ENCODE measurements around the gene CDC37L1. TPM values are rescaled to one million over a fixed set of nuclear protein-coding genes. Genes with fewer than 3 reads are reported as not detected.

Gene CDC37L1
- polyA plus RNA-seq, 1 of the 3 experiments (the other 2 are of a cell fraction) = 6.5 TPM

GRCh38 chr9:4679268-4680172, at the start of gene CDC37L1 (continued):
- TF ChIP-seq GABPA (IDR thresholded peaks at IDR 0.05; ENCODE audit: low read depth) = peak; percentile 90
- peak; percentile 80 for TF ChIP-seq MXI1 (IDR thresholded peaks at IDR 0.05; ENCODE audit: low read depth, low read length)
- TF ChIP-seq, protein P1, sequence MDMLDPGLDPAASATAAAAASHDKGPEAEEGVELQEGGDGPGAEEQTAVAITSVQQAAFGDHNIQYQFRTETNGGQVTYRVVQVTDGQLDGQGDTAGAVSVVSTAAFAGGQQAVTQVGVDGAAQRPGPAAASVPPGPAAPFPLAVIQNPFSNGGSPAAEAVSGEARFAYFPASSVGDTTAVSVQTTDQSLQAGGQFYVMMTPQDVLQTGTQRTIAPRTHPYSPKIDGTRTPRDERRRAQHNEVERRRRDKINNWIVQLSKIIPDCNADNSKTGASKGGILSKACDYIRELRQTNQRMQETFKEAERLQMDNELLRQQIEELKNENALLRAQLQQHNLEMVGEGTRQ (IDR thresholded peaks at IDR 0.05; ENCODE audit: borderline replicate concordance, low read depth, low read length) = no peak
- TF ChIP-seq JUND (IDR thresholded peaks at IDR 0.05) = no peak
- TF ChIP-seq TAF1 (IDR thresholded peaks at IDR 0.05; ENCODE audit: borderline replicate concordance, low read depth, low read length) = peak; percentile 97
- TF ChIP-seq POLR2AphosphoS5 (IDR thresholded peaks at IDR 0.05; ENCODE audit: low read depth, low read length) = peak; percentile 99
- peak; percentile 72; the same call in 1 of the 2 replicates for TF ChIP-seq YY1 (IDR thresholded peaks at IDR 0.05; ENCODE audit: low read depth)
- TF ChIP-seq FOXM1 (IDR thresholded peaks at IDR 0.05; ENCODE audit: low read depth) = no peak
- TF ChIP-seq USF1 (IDR thresholded peaks at IDR 0.05; ENCODE audit: borderline replicate concordance, low read depth) = no peak; the same call in 1 of the 2 replicates
- TF ChIP-seq RXRA (IDR thresholded peaks at IDR 0.05; ENCODE audit: borderline replicate concordance, low read depth) = no peak
- no peak for TF ChIP-seq RAD21 (IDR thresholded peaks at IDR 0.05; ENCODE audit: low read length)
- TF ChIP-seq EZH2phosphoT487 (IDR thresholded peaks at IDR 0.05; ENCODE audit: borderline replicate concordance, low read depth) = no peak
- 0 out of 2 replicates have a peak, but pooled peaks have one; percentile 48 for TF ChIP-seq RCOR1 (IDR thresholded peaks at IDR 0.05; ENCODE audit: low read length)

GRCh38 chr9:4630836-4631235, 48.5 kb upstream of the CDC37L1 start:
- no peaks in the 10 kb centered on the region for H3K36me3 ChIP-seq (replicated peaks in 1 of 2; ENCODE audit: control insufficient read depth in 1 of 2, insufficient read depth in 2 of 2, low read length in 1 of 2)
- POLR2A ChIA-PET = no interaction called here
- no peaks in the 10 kb centered on the region for H4K20me1 ChIP-seq (ENCODE audit: insufficient read depth)
- no peak overlapping the region for H2AFZ ChIP-seq (ENCODE audit: low read depth)
- H3K4me1 ChIP-seq (ENCODE audit: control insufficient read depth in 1 of 2, insufficient read depth in 2 of 2, low read depth in 1 of 2, low read length in 1 of 2) = no peaks in the 10 kb centered on the region; a peak in 1 of 4 replicates
- no peaks in the 10 kb centered on the region for H3F3A ChIP-seq (replicated peaks; ENCODE audit: insufficient read depth)
- no peak overlapping the region for H3K4me2 ChIP-seq
- no peaks in the 10 kb centered on the region; the same call in 1 of the 2 replicates for H3K27me3 ChIP-seq (ENCODE audit: insufficient read depth)
- no peak for TF ChIP-seq JUND (IDR thresholded peaks at IDR 0.05)
- TF ChIP-seq MEF2A (IDR thresholded peaks at IDR 0.05; ENCODE audit: borderline replicate concordance, low read depth) = no peak
- no peak for TF ChIP-seq CHD2 (IDR thresholded peaks at IDR 0.05; ENCODE audit: low read length, partially characterized antibody)
- TF ChIP-seq NFIC (IDR thresholded peaks at IDR 0.05; ENCODE audit: borderline replicate concordance) = no peak
- TF ChIP-seq RFX5 (IDR thresholded peaks at IDR 0.05; ENCODE audit: low read length) = no peak
- TF ChIP-seq CTCF (IDR thresholded peaks at IDR 0.05) = no peak
- TF ChIP-seq MXI1 (IDR thresholded peaks at IDR 0.05; ENCODE audit: low read depth, low read length) = no peak
- TF ChIP-seq RXRA (IDR thresholded peaks at IDR 0.05; ENCODE audit: borderline replicate concordance, low read depth) = no peak
- no peak for TF ChIP-seq TAF1 (IDR thresholded peaks at IDR 0.05; ENCODE audit: borderline replicate concordance, low read depth, low read length)
- TF ChIP-seq POLR2AphosphoS5 (IDR thresholded peaks at IDR 0.05; ENCODE audit: low read depth, low read length) = no peak
- TF ChIP-seq MAX (IDR thresholded peaks at IDR 0.05; ENCODE audit: low read depth) = no peak
- no peak for TF ChIP-seq TEAD4 (IDR thresholded peaks at IDR 0.05; ENCODE audit: borderline replicate concordance, insufficient read depth)
- TF ChIP-seq EZH2phosphoT487 (IDR thresholded peaks at IDR 0.05; ENCODE audit: borderline replicate concordance, low read depth) = no peak
- TF ChIP-seq PBX3 (IDR thresholded peaks at IDR 0.05) = no peak
- TF ChIP-seq, protein P1 (IDR thresholded peaks at IDR 0.05; ENCODE audit: borderline replicate concordance, low read depth, low read length) = no peak
- TF ChIP-seq FOSL2 (IDR thresholded peaks at IDR 0.05; ENCODE audit: borderline replicate concordance, low read depth) = no peak
- no peak overlapping the region for H3K4me3 ChIP-seq (ENCODE audit: low read depth in 2 of 2, low read length in 1 of 2)
- H3K27ac ChIP-seq (ENCODE audit: low read depth in 2 of 2, low read length in 1 of 2) = no peak overlapping the region
- H3K9me2 ChIP-seq = no peaks in the 10 kb centered on the region
- H3K9ac ChIP-seq = no peak overlapping the region
- H3K79me2 ChIP-seq (ENCODE audit: insufficient read depth) = no peaks in the 10 kb centered on the region
- 62% methylated on average over 2 of the region's 2 CpGs for WGBS (ENCODE audit: low lambda C conversion rate)
- no peaks in the 10 kb centered on the region for H3K9me3 ChIP-seq
- DNase-seq = no peak
- CTCF ChIA-PET = interaction anchor here (1.6 kb wide), 1 partner anchor 10 kb away, joined by 3 read pairs; no protein-coding TSS in a partner anchor
